Measurements from ENCODE around the gene NR3C2.

The NR3C2 gene

DNA sequence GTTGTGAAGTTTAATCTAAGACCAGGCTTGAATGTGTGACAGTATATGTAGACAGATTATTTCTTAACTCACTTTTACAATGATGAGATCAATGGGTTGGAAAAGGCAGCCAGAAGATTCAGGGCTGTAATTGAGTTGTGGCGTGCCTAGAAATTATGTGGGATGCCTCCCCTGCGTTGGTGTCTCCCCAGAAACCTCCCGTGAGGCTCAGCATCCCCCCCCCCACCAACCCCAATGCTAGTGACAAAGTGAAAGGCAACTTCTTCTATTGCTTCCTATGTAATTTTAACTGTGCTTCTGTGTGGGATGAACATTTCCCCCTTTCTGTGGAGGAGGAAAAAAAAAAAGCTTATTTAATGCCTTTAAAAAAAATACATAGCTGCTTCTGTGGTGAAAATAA is 412.4 kb downstream of the NR3C2 start:
- in situ Hi-C loops (cut with HindIII; ENCODE audit: low sequenced_read_pairs) = no loop called here
- TF ChIP-seq, protein P1, sequence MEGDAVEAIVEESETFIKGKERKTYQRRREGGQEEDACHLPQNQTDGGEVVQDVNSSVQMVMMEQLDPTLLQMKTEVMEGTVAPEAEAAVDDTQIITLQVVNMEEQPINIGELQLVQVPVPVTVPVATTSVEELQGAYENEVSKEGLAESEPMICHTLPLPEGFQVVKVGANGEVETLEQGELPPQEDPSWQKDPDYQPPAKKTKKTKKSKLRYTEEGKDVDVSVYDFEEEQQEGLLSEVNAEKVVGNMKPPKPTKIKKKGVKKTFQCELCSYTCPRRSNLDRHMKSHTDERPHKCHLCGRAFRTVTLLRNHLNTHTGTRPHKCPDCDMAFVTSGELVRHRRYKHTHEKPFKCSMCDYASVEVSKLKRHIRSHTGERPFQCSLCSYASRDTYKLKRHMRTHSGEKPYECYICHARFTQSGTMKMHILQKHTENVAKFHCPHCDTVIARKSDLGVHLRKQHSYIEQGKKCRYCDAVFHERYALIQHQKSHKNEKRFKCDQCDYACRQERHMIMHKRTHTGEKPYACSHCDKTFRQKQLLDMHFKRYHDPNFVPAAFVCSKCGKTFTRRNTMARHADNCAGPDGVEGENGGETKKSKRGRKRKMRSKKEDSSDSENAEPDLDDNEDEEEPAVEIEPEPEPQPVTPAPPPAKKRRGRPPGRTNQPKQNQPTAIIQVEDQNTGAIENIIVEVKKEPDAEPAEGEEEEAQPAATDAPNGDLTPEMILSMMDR (IDR thresholded peaks at IDR 0.05; ENCODE audit: low read depth, low read length, missing control alignments) = no peak
- no peak overlapping the region for H3K4me3 ChIP-seq (ENCODE audit: low read depth, low read length)
- no peak for DNase-seq (ENCODE audit: low read depth)

Data from astrocyte of the cerebellum (primary cell).